ENCODE results near the gene AHSA1. TPM values are rescaled to one million over a fixed set of nuclear protein-coding genes. Genes with fewer than 3 reads are reported as not detected.

AHSA1 gene
- polyA plus RNA-seq, 1 of the 3 experiments (the other 2 are of a cell fraction), result 366 TPM

- ChIA-PET CTCF (interaction anchor here (0.9 to 1.8 kb wide), 4 partner anchors 10 to 73 kb away, joined by 3 to 8 read pairs (median 4); no protein-coding TSS in a partner anchor), POLR2A (no interaction called here)
- no peaks in the 10 kb centered on the region for H3K79me2 ChIP-seq (ENCODE audit: insufficient read depth)
- no peaks in the 10 kb centered on the region for H4K20me1 ChIP-seq (ENCODE audit: insufficient read depth)
- H3K9me2 ChIP-seq, result no peaks in the 10 kb centered on the region
- no peak overlapping the region for H3K9ac ChIP-seq
- no peaks in the 10 kb centered on the region for H3F3A ChIP-seq (replicated peaks; ENCODE audit: insufficient read depth)
- no peak overlapping the region for H3K4me2 ChIP-seq
- H3K36me3 ChIP-seq (replicated peaks in 1 of 2; ENCODE audit: control insufficient read depth in 1 of 2, insufficient read depth in 2 of 2, low read length in 1 of 2), result no peaks in the 10 kb centered on the region
- no peak overlapping the region for H3K4me3 ChIP-seq (ENCODE audit: low read depth in 2 of 2, low read length in 1 of 2)
- H3K27ac ChIP-seq (ENCODE audit: low read depth in 2 of 2, low read length in 1 of 2), result no peak overlapping the region
- no peak overlapping the region for H2AFZ ChIP-seq (ENCODE audit: low read depth)
- no peak for DNase-seq
- no peaks in the 10 kb centered on the region for H3K27me3 ChIP-seq (ENCODE audit: insufficient read depth)
- no peaks in the 10 kb centered on the region for H3K4me1 ChIP-seq (ENCODE audit: control insufficient read depth in 1 of 2, insufficient read depth in 2 of 2, low read depth in 1 of 2, low read length in 1 of 2)
- no peak for TF ChIP-seq REST (IDR thresholded peaks at IDR 0.05; ENCODE audit: low read depth, low read length)
- no peak for TF ChIP-seq TCF12 (IDR thresholded peaks at IDR 0.05)
- TF ChIP-seq YY1 (IDR thresholded peaks at IDR 0.05; ENCODE audit: low read depth), result no peak
- no peak for TF ChIP-seq USF2 (IDR thresholded peaks at IDR 0.05; ENCODE audit: borderline replicate concordance, low read depth, low read length)
- no peak for TF ChIP-seq EZH2phosphoT487 (IDR thresholded peaks at IDR 0.05; ENCODE audit: borderline replicate concordance, low read depth)
- TF ChIP-seq FOSL2 (IDR thresholded peaks at IDR 0.05; ENCODE audit: borderline replicate concordance, low read depth), result no peak
- TF ChIP-seq SIN3A (IDR thresholded peaks at IDR 0.05; ENCODE audit: borderline replicate concordance, low read depth, low read length), result no peak
- no peak for TF ChIP-seq RXRA (IDR thresholded peaks at IDR 0.05; ENCODE audit: borderline replicate concordance, low read depth)
- no peak for TF ChIP-seq SMC3 (IDR thresholded peaks at IDR 0.05; ENCODE audit: low read depth, low read length)
- no peak for TF ChIP-seq CHD2 (IDR thresholded peaks at IDR 0.05; ENCODE audit: low read length, partially characterized antibody)
- TF ChIP-seq FOXJ3 (CRISPR knock-in tag; IDR thresholded peaks at IDR 0.05), result no peak
- TF ChIP-seq TAF1 (IDR thresholded peaks at IDR 0.05; ENCODE audit: borderline replicate concordance, low read depth, low read length), result no peak
- no peak for TF ChIP-seq FOXM1 (IDR thresholded peaks at IDR 0.05; ENCODE audit: low read depth)
- H3K9me3 ChIP-seq, result no peaks in the 10 kb centered on the region
- WGBS (ENCODE audit: low lambda C conversion rate), result 74% methylated on average over 5 of the region's 5 CpGs
Observed at GRCh38 chr14:77478029-77478428, 20.1 kb downstream of the AHSA1 start.

DNA sequence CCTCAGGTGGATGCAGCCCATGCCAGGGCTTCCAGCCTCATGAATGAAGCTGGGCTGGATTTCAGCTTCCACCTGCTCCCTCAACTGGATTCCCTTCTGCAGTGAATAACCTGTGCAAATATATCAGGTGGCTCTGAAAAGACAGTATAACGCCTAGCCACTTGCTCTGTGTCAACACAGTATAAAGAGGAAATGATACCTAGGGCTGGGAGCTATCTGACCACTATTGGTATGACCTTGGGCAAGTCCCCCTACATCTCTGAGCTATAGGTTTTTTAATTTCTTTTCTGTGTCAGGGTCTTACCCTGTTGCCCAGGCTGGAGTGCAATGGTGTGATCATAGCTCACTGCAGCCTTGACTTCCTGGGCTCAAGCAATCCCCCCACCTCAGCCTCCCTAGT lies 20.9 kb downstream of the AHSA1 start:
- Histone ChIP-seq H2AFZ (ENCODE audit: low read depth) (no peak overlapping the region), H3K9me3 (no peaks in the 10 kb centered on the region), H3K9ac (no peak overlapping the region), H3K27ac (ENCODE audit: low read depth in 2 of 2, low read length in 1 of 2) (no peak overlapping the region), H3K9me2 (no peaks in the 10 kb centered on the region), H3K36me3 (replicated peaks in 1 of 2; ENCODE audit: control insufficient read depth in 1 of 2, insufficient read depth in 2 of 2, low read length in 1 of 2) (no peaks in the 10 kb centered on the region), H3F3A (replicated peaks; ENCODE audit: insufficient read depth) (no peaks in the 10 kb centered on the region), H3K79me2 (ENCODE audit: insufficient read depth) (no peaks in the 10 kb centered on the region), H3K4me2 (no peak overlapping the region), H4K20me1 (ENCODE audit: insufficient read depth) (no peaks in the 10 kb centered on the region), H3K27me3 (ENCODE audit: insufficient read depth) (no peaks in the 10 kb centered on the region), H3K4me3 (ENCODE audit: low read depth in 2 of 2, low read length in 1 of 2) (no peak overlapping the region), H3K4me1 (ENCODE audit: control insufficient read depth in 1 of 2, insufficient read depth in 2 of 2, low read depth in 1 of 2, low read length in 1 of 2) (no peaks in the 10 kb centered on the region)
- 38% methylated on average over 1 of the region's 1 CpG for WGBS (ENCODE audit: low lambda C conversion rate)
- DNase-seq, result no peak
- TF ChIP-seq USF2 (IDR thresholded peaks at IDR 0.05; ENCODE audit: borderline replicate concordance, low read depth, low read length) (no peak), USF1 (IDR thresholded peaks at IDR 0.05; ENCODE audit: borderline replicate concordance, low read depth) (no peak)
- ChIA-PET CTCF (interaction anchor here (0.9 kb wide), 1 partner anchor 71 kb away, joined by 3 read pairs; no protein-coding TSS in a partner anchor), POLR2A (no interaction called here)

All from SK-N-SH (cell line).